Measurements from ENCODE around the gene NTN1. TPM values are rescaled to one million over a fixed set of nuclear protein-coding genes. Genes with fewer than 3 reads are reported as not detected.
A peak's percentile ranks its signal among the peaks of the same experiment; 100 is the strongest.

NTN1 gene
- total RNA-seq, 1 donor from 2014 or later = 0.45 TPM

DNA sequence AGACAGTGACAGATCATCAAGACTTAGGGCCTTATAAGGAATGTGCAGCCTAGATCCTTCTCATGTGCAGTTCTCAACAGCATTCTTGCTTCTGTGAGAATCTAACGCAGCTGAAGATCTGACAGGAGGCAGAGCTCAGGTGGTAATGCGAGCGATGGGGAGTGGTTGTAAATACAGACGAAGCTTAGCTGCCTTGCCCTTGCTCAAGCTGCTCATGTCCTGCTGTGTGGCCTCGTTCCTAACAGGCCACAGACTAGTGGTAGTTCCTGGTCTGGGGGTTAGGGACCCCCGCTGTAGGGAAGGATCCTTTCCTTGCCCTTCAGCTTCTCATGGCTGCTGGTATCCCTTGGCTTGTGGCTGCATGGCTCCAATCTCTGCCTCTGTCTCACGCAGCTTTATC lies 10.3 kb upstream of the NTN1 start:
- DNase-seq (ENCODE audit: low spot score) = no peak
- Histone ChIP-seq H3K27me3 (peaks cover 61% of the 10 kb centered on the region), H4K20me1 (ENCODE audit: low read depth) (peaks cover 4% of the 10 kb centered on the region), H3K4me3 (no peak overlapping the region), H3K9ac (no peak overlapping the region), H3K27ac (no peak overlapping the region), H3F3A (ENCODE audit: low read depth) (no peaks in the 10 kb centered on the region), H2AFZ (replicated peaks) (no peak overlapping the region), H3K79me2 (ENCODE audit: low read depth) (no peaks in the 10 kb centered on the region), H3K4me2 (no peak overlapping the region), H3K36me3 (no peaks in the 10 kb centered on the region), H3K9me3 (ENCODE audit: low read depth) (no peaks in the 10 kb centered on the region), H3K4me1 (peaks cover 7% of the 10 kb centered on the region)
- H3K4me3 Mint-ChIP-seq = no peak overlapping the region
- peaks cover 20% of the 10 kb centered on the region for H3K27me3 Mint-ChIP-seq (ENCODE audit: insufficient read depth, low read depth)
- H3K36me3 Mint-ChIP-seq = no peaks in the 10 kb centered on the region
- peaks cover 8% of the 10 kb centered on the region for H3K9me3 Mint-ChIP-seq
- no peak overlapping the region for H3K27ac Mint-ChIP-seq
- no peaks in the 10 kb centered on the region for H3K4me1 Mint-ChIP-seq
- TF ChIP-seq EZH2 (IDR thresholded peaks at IDR 0.05) (no peak), EZH2phosphoT487 (IDR thresholded peaks at IDR 0.05) (no peak)
- TF ChIP-seq, protein P1, sequence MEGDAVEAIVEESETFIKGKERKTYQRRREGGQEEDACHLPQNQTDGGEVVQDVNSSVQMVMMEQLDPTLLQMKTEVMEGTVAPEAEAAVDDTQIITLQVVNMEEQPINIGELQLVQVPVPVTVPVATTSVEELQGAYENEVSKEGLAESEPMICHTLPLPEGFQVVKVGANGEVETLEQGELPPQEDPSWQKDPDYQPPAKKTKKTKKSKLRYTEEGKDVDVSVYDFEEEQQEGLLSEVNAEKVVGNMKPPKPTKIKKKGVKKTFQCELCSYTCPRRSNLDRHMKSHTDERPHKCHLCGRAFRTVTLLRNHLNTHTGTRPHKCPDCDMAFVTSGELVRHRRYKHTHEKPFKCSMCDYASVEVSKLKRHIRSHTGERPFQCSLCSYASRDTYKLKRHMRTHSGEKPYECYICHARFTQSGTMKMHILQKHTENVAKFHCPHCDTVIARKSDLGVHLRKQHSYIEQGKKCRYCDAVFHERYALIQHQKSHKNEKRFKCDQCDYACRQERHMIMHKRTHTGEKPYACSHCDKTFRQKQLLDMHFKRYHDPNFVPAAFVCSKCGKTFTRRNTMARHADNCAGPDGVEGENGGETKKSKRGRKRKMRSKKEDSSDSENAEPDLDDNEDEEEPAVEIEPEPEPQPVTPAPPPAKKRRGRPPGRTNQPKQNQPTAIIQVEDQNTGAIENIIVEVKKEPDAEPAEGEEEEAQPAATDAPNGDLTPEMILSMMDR (IDR thresholded peaks at IDR 0.05) = no peak

DNA sequence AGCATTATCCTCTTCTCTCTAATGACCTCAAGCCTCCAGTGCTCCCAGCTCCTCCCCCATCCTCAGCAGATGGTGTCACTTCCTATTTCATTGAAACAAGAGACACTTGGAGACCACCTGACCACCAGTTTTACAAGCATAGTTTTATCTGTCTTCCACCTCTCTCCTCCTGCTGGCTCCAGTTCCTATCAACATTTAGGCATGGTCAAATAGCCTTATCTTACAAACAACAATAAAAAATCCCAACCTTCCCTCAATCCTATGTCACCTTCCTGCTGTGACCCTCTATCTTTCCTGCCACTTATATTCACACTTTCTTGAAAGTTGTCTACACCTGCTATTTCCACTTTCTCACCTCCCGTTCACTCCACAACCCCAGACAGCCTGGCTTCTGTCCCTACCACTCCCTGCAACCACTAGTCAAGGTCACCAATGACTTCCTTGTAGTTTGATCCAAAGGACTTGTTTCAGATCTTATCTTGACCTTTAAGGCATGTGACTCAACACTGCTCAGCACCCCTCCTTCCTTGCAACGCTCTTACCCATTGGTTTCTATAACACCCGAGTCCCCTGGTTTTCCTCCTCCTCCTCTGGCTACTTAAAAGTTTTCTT lies 4.3 kb upstream of the NTN1 start:
- Histone ChIP-seq H3K4me3 (no peak overlapping the region), H3K79me2 (ENCODE audit: low read depth) (no peaks in the 10 kb centered on the region), H3K9me3 (ENCODE audit: low read depth) (no peaks in the 10 kb centered on the region), H3K27me3 (peaks cover 62% of the 10 kb centered on the region), H3K36me3 (no peaks in the 10 kb centered on the region), H3K9ac (no peak overlapping the region), H3F3A (ENCODE audit: low read depth) (peaks cover 16% of the 10 kb centered on the region), H2AFZ (replicated peaks) (no peak overlapping the region), H3K4me2 (peak overlapping the region; percentile 13), H3K27ac (no peak overlapping the region), H3K4me1 (peaks cover 21% of the 10 kb centered on the region), H4K20me1 (ENCODE audit: low read depth) (peaks cover 10% of the 10 kb centered on the region)
- H3K27ac Mint-ChIP-seq = no peak overlapping the region
- DNase-seq (ENCODE audit: low spot score) = no peak
- H3K36me3 Mint-ChIP-seq = no peaks in the 10 kb centered on the region
- no peak overlapping the region for H3K4me3 Mint-ChIP-seq
- H3K9me3 Mint-ChIP-seq = no peaks in the 10 kb centered on the region
- TF ChIP-seq EZH2 (IDR thresholded peaks at IDR 0.05) = no peak
- TF ChIP-seq, protein P1 (IDR thresholded peaks at IDR 0.05) = no peak
- TF ChIP-seq EZH2phosphoT487 (IDR thresholded peaks at IDR 0.05) = no peak
- H3K27me3 Mint-ChIP-seq (ENCODE audit: insufficient read depth, low read depth) = peaks cover 26% of the 10 kb centered on the region
- no peaks in the 10 kb centered on the region for H3K4me1 Mint-ChIP-seq

DNA sequence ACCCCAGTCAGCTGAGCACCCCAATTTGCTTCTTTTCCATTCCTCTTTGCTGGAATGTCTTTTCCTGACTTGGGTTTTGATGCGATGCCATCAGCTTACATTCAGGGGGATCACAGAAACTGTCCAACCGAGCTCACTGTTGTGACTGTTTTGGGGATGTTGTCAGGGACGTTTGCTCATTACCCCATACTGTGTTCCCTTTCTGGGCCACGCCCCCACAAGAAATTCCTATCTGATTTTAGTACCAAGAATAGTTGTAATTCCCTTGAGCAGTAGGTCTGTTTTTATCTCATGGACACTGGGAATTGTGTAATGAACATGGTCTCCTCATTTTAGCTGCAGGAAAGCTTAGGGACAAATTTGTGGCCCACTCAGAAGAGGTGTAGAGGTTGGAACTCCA lies 2.6 kb upstream of the NTN1 start:
- H3F3A ChIP-seq (ENCODE audit: low read depth) = peaks cover 16% of the 10 kb centered on the region
- no peaks in the 10 kb centered on the region for H3K9me3 Mint-ChIP-seq
- no peak overlapping the region for H3K4me3 ChIP-seq
- no peaks in the 10 kb centered on the region for H3K9me3 ChIP-seq (ENCODE audit: low read depth)
- H3K9ac ChIP-seq = no peak overlapping the region
- peak overlapping the region; percentile 27 for H3K4me3 Mint-ChIP-seq
- no peaks in the 10 kb centered on the region for H3K36me3 ChIP-seq
- peaks cover 33% of the 10 kb centered on the region for H3K27me3 Mint-ChIP-seq (ENCODE audit: insufficient read depth, low read depth)
- no peak overlapping the region for H3K4me2 ChIP-seq
- no peak for TF ChIP-seq EZH2phosphoT487 (IDR thresholded peaks at IDR 0.05)
- TF ChIP-seq EZH2 (IDR thresholded peaks at IDR 0.05) = no peak
- TF ChIP-seq, protein P1 (IDR thresholded peaks at IDR 0.05) = no peak
- DNase-seq (ENCODE audit: low spot score) = no peak
- peaks cover 34% of the 10 kb centered on the region for H3K4me1 ChIP-seq
- H2AFZ ChIP-seq (replicated peaks) = no peak overlapping the region
- H3K4me1 Mint-ChIP-seq = peaks cover 3% of the 10 kb centered on the region
- no peak overlapping the region for H3K27ac ChIP-seq
- H3K27me3 ChIP-seq = peaks cover 79% of the 10 kb centered on the region
- H4K20me1 ChIP-seq (ENCODE audit: low read depth) = peaks cover 25% of the 10 kb centered on the region
- H3K36me3 Mint-ChIP-seq = no peaks in the 10 kb centered on the region
- no peak overlapping the region for H3K27ac Mint-ChIP-seq
- H3K79me2 ChIP-seq (ENCODE audit: low read depth) = no peaks in the 10 kb centered on the region
